ENCODE data around the gene MET.

- TF ChIP-seq POLR2A (IDR thresholded peaks at IDR 0.05; ENCODE audit: low read length) (no peak), GATA1 (IDR thresholded peaks at IDR 0.05; ENCODE audit: low read depth, low read length) (no peak)
Observed at GRCh38 chr7:116836911-116837310, 164.9 kb downstream of the MET start.

Data from erythroblast (primary cell).